NK-92 treated with Interleukin-12 subunit alpha and Interleukin-12 subunit beta, amount 100 ng/mL, for 24 hours (cell line): ENCODE measurements around the gene COL15A1.
"Not testable (repeated sequence)": the region's sequence is repeated elsewhere in the genome, so short reads cannot be mapped to it uniquely, and the experiment has no call there.

Experiments used
- DNase-seq: peaks from one replicate; lab custom pipeline; 2025; lab: John Stamatoyannopoulos, UW

The COL15A1 gene

GRCh38 chr9:98994172-98995058 is 50.7 kb downstream of the COL15A1 start:
- DNase-seq: no peak

GRCh38 chr9:98995059-98995671 is 51.5 kb downstream of the COL15A1 start:
- DNase-seq: no peak

GRCh38 chr9:98995971-98996504 is 52.3 kb downstream of the COL15A1 start:
- DNase-seq: no peak

GRCh38 chr9:98997604-98998003 is 53.9 kb downstream of the COL15A1 start:
- no peak for DNase-seq

DNA sequence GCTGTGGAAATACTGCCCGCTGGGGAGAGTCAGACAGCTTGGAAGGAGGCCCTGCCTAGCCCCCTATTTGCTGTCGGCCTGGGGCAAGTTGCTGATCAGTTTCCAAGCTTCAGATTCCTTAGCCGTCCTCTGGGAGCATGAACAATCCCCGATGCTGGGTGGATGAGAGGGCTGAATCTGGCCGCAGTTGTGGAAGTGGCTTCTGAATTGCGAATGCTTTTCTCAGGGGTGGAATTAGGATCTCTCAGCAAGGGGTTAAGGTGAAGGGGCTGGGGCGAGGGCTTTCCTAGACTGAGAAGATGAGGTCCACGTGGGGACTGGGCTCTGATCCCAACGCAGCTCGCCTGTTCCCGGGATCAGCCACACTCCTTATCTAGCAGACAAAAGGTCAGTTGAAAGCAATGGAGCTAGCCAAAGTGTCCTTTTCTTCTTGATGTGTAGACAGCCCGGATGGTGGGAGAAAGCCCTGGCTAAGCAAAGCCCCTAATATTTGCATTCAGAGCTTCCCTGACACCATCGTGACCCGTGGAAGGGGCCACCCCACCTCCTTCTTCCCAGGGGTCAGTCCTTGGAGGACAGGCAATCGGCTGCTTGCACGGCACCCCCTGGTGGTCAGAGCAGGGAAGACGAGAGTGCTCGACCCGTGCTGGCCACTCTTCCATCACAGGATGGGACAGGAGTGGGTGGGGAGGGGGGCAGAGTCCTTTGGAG is 54.9 kb downstream of the COL15A1 start:
- DNase-seq: peak; percentile 16

DNA sequence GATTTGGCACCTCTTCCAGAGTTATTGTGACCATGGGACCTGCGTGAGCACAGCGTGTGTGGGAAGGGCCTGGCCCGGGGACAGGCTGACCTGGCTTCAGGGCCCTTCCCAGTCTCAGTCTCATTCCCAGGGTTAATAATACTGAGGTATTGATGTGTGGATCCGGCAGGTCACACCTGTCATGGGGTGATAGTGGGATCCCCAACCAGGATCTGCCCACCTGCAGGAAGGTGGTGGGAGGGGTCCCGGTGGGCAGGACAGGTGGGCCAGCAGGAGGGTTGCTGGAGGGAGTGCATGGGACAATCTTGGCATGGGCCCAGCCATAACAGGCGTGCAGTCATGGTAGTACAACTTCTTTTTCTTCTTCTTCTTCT is 55.4 kb downstream of the COL15A1 start:
- no peak for DNase-seq

DNA sequence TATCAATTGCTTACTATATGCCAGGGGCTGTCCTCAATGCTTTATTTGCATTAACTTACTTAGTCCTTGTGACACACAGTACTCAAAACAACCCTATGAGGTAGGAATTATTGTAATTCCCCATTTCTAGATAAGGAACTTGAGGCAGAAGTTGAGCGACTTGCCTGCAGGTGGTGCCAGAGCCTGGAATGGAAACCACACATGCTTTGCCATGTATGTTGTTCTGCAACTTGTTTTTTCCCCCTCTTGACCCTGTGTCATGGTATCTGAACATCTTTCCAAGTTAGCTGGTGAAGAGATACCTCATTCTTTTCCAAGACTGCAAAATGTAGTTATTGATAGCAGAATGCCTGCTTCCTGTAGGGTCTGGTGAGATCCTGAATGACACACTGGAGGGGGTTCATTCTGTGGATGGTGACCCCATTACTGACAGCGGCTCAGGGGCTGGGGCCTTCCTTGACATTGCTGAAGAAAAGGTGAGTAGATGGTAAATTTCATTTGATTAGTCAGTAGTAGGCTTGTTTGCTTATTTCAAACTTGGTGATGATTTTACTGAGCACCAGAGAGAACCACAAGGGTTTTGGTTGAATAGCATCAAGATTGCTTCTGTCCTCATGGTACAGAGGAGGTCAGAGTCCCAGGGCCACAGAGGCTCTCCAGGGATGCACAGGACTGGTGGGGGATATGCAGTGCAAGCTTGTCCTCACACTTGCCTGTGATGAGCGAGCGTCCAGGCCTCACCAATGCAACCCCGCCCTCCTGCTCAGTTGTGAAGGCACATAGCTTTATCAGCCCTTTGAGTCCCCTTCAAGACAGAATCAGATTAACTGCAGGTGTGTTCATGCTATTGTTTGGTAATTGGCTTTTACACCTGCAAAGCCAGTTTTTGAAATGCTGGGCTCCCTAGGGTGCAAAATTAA is 57.0 kb downstream of the COL15A1 start:
- peak; percentile 29 for DNase-seq

- DNase-seq: no peak
These were observed 58.2 kb downstream of the COL15A1 start for GRCh38 chr9:99001892-99002291.

GRCh38 chr9:99002706-99003105 is 59.0 kb downstream of the COL15A1 start:
- DNase-seq: no peak

DNA sequence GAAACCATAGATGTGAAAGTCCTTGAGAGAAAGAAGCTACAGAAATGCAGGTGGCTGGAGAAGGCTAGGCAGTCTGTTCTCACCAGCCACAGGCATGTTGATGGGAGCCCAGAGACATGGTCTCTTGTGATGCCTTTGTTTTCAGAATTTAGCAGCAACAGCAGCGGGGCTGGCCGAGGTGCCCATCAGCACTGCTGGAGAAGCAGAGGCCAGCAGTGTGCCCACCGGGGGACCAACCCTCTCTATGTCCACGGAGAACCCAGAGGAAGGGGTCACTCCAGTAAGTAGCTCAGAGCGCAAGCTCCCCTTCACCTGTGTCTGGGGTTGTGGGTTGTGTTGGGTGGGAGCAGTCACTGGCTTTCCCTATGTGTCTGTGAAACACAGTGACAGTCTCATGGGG is 59.6 kb downstream of the COL15A1 start:
- no peak for DNase-seq

DNA sequence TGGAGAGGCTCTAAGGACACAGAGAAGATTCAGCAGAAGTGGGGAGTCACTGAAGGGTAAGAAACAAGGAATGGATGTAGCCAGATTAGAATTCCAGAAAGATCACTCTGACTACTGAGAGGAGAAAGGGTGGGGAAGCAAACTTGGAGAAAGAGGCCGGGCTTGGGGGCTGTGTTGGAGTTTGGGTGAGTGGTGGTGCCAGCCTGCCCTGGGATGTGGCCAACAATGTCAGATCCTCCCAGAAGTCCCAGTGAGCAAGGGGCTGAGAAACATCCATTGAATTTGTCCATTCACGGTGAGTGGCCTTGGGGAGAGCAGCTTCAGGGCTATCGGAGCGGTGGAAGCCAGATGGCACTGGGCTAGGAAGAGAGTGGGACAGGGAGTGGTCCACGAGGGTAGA is 60.4 kb downstream of the COL15A1 start:
- DNase-seq: no peak

- DNase-seq: no peak
These were observed 61.2 kb downstream of the COL15A1 start for GRCh38 chr9:99004717-99005460.

DNA sequence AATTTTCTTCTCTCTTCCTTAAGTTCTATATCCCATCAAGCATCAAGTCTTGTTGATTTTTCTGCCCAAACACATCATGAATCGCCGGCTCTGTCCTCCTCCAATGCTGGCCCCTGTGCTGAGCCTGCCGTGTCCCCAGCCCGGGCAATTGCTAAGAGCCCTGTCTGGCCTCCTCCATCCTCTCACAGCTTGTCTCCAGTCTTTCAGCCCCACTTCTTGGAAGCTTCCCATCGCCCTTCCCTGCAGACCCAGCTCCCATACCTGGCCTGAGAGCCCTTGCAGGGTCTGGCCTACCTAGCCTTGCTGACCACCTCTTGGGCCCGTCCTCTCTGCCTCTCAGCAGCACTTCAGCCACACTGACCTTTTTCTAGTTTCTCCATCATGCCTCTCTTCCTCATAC is 61.9 kb downstream of the COL15A1 start:
- DNase-seq: no peak

- DNase-seq: no peak
These were observed 62.8 kb downstream of the COL15A1 start for GRCh38 chr9:99006511-99006910.

DNA sequence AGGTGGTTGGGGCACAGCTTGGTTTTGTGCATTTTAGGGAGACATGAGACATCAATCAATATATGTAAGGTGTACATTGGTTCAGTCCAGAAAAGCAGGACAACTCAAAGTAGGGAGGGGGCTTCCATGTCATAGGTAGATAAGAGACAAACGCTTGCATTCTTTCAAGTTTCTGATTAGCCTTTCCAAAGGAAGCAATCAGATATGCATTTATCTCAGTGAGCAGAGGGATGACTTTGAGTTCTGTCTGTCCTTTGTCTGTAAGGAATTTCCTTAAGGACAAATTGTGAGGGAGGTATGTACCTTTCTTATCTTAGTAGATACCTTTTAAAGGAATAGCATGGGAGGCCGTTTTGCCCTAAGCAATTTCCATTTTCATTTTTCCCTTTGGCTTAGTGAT is 63.3 kb downstream of the COL15A1 start:
- no peak for DNase-seq

GRCh38 chr9:99008203-99008602 is 64.5 kb downstream of the COL15A1 start:
- DNase-seq: no peak

DNA sequence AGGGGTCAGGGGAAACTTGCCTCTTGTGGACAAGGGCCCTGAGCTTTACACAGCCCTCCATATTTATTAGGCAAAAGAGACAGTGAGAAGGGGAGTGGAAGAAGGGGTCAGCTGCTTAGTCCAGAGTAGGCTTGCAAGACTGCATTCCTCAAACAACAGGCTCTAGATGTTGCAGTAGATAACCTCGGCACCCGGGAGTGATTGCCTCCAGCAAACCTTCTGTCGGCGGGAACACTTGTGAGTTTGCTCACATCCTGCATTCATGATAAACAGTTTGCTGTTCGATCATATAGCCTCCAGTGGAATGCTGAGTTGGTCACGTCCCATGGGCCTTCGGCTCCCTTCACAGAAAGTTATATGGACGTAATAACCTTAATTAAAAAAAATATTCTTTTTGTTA is 66.7 kb downstream of the COL15A1 start:
- DNase-seq: not testable (repeated sequence)

- no peak for DNase-seq
These were observed 67.5 kb downstream of the COL15A1 start for GRCh38 chr9:99011161-99011709.

- no peak for DNase-seq
These were observed 69.3 kb downstream of the COL15A1 start for GRCh38 chr9:99012957-99013512.

DNA sequence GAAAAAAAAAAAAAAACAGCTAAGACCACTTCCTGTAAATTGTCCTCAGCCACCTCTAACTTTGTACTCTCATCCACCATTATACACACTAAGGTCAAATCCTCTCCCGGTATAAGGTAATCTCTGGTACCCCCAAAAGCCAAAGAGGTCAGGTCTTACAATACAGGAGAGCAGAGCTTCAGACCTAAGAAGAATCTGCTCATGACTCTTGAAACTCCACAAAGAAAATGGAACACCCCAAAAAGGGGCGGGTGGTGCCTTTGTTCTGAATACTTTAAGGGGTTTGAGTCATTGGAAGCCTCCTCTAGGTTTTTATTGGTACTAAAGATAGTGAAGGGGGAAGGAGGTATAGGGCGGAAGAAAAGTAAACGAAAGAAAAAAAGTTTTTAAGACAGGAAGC is 69.8 kb downstream of the COL15A1 start:
- no peak for DNase-seq
